NCI-H2196 treated with DMSO at 0.1 percent for 48 hours (cell line): ENCODE data around the gene IKZF1.

Experiments
- DNase-seq: peaks from one replicate; lab custom pipeline; 2025; ENCODE audit not compliant: unreplicated experiment; lab: John Stamatoyannopoulos, UW

IKZF1 gene

DNA sequence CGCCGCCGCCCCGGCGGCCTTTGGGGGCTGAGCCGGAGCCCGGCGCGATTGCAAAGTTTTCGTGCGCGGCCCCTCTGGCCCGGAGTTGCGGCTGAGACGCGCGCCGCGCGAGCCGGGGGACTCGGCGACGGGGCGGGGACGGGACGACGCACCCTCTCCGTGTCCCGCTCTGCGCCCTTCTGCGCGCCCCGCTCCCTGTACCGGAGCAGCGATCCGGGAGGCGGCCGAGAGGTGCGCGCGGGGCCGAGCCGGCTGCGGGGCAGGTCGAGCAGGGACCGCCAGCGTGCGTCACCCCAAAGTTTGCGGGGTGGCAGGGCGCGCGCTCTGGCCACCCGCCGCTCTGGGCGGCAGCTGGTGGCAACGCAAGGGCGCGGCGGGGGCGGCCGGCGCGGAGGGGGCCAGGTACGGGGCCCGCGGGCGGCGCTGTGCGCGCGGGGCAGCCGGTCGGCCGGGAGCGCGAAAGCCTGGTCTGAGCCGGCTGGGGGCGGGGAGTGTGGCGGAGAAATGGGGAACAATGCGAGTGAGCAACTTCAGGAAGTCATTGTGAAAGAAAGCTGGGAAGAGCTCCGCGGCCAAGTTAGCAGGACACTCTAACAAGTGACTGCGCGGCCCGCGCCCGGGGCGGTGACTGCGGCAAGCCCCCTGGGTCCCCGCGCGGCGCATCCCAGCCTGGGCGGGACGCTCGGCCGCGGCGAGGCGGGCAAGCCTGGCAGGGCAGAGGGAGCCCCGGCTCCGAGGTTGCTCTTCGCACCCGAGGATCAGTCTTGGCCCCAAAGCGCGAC, at the start of gene IKZF1:
Gene IKZF1, plus strand, starts transcription at position 588 of the 782 bp plus-strand sequence. CDS start 14,346 bp downstream, outside the sequence.
- no peak for DNase-seq

DNA sequence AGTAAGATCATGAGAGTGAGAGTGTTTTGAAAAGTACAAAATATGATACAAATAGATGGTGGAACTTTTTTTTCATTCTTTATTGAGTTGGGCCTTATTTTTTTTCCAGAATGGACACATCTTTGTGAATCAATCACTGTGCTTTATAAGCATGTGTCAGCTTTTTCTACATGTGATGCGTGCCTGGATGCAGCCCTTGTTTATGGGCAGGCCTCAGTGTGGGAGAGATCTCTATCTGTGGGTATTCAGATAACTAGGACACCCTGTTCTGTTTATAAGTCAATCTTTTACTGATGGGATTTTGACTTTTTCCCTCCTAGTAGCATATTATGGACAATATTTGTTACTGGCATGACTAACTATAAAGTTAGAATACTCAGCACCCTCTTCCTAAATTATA, 42.9 kb upstream of the IKZF1 start:
- no peak for DNase-seq

DNA sequence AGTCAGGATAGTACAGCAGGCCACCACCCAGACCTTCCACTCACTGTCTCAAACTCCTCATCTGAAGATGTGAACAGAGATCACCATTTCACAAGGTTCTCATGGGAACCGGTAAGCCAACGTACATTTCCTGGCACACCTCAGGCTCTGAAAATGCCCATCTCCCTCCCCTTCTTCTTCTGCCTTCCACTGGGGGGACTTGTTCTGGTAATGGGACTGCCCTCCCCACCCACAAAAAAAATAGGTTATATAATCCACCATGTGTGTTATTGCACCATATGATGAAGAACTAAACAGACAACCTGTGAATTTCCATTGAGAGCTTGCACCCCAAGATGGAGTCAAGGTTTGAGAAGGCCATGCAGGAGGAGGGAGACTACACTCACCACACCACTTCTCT, 42.1 kb upstream of the IKZF1 start:
- no peak for DNase-seq

DNA sequence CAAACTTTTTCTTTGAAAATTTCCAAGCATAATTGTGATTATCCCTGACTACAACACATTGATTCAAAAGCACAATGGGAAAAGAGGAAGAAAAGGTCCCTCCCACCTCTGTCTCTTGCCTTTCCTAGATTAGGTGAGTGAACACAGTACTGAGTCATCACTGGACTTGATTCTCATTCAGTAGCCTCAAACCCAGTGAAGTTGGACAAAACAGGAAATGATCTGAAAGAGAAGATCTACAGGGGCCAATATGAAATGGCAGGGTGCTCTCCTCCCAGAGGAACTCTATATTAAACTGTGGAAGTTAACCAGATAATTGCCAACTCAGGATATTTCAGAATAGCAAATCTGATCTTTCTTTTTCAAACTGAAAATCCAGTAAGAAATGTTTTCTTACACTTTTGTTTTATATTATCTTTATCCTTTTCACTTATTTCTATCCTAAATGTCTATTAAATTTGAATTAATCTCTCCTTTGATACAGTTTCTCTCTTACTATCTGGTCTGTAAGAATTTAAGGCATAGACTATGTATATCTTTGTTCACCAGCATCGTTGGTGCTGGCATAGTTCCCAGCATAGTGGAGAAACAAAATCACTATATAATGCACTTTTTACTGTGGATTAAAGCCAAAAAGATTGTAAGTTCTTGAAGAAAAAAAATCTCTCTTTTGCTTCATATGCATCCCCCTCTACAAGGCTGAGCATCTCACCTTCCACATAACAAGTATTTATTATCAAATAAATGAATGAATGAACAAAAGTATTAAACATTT, 41.4 kb upstream of the IKZF1 start:
- DNase-seq: no peak

DNA sequence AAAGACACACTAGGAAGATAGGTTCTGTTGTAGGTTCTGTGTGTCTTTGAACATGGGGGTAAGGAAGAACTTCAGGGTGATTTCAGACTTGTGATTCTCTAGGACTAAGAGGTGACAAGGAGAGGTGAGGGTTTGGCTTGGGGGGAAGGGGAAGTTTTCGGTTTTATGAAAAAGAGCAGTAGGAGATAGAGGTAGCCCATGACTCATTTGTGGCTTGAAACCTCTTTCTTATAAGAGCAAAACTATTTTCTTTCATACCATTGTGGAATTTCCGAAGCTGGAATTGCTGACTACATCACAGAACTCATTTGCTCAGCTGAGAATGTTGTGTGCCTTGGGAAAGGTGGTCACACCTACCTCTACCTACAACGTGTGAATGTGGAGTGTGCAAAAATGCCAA, 39.6 kb upstream of the IKZF1 start:
- DNase-seq: no peak

DNA sequence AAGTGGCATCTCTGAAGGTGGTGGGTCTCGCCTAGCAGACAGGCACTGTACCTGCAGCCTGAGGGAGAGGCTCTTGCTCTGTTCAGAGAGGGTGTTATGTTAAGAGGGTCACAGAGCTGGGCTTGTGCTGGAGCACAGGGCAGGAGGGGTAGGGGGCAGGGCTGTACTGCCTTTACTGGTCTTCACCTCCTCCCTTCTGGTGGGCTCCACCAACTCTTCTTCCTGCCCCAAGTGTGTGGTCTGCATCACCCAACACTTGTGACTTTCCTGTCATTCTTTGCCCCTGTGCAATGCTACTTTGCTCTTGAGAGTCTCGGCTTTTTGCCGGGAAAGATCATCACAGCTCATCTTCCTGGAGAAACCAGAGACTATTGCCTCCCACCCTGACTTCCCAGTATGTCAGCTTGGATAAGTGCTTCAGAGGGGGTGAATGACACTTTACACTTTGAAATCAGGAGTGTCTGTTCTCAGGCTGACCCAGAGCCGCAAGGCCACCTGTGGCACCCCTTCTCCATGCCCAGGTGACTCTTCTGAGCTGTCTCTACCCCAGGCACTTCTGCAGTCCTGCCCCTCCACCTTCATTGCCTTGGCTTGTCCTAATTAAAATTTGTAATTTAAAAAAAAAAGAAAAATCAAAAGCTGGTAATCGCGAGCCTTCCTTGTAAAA, 38.4 kb upstream of the IKZF1 start:
- no peak for DNase-seq

DNA sequence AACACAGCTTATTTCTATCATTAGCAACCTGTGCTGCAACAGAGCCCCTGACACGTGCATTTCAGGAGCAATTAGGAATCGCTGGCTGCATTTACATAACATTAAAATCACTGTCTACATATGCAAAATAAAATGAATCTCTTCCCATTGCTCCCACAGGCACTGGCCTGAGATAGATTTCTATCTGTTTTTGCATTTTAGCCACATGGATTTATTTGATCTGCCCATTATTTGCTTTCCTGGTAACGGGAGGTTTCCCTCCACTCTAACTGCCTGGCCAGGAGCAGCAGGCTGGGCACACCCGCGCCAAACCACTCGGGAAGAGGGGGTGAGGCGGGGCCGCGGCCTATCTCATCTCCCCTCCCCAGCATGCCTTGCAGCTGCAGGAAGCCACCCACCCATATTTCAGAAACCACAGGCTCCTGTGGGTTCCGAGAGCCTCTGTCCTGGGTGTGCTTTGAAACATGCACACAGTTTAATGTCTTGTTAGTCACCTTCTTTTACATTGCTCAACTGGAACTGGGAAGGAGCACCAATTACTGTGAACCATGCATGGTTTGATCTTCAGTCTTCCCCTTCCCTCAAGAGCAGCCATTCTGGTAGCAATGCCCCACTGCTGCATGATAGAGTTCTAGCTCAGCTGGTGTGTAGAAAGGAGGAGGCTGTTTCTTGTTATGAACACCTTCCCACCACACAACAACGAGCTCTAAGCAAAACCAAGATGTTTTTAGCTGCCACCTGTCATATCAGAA, 37.7 kb upstream of the IKZF1 start:
- no peak for DNase-seq

DNA sequence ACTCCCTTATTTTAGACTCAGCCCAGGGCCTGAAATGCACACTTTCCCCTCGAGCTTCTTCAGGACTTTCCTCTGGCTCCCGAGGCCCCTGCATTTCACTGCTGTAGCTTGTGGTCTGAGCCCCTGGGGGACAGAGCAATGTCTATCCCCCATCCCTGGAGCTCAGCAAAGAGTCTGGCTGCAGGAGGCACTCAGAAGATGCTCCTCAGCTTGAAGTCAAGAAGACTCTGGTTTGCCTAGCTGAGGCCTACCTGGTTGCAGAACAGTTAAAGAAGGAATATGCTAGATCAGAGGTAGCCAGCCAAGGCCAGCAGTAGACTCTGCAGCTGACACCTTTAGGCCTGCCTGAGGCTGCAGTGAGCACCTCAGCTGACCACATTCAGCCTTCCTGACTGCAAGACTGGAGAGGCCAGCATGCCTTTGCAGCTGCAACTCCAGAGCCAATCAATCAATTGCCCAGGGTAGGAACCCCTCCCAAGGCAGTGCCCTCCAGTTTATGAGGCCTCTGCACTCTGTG, 36.9 kb upstream of the IKZF1 start:
- no peak for DNase-seq

DNA sequence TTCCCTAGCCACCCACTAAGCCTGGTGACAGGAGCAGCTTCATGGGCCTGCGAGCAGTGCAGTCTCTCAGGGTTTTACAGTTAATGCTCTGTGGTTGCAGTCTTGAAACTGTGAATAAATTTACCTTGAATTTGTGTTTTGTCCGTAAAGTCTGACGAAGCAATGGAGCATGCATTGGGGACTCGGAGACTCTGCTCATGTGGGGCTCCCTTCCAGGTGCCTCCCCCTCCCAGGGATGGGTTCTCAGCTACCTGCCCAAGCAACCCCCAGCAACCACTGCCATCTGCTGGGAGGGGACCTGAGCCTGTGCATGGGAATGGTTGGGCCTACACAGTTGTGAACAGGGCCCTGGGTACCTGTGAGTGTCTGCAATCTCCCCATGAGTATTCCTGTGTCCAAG, 36.3 kb upstream of the IKZF1 start:
- DNase-seq: no peak

DNA sequence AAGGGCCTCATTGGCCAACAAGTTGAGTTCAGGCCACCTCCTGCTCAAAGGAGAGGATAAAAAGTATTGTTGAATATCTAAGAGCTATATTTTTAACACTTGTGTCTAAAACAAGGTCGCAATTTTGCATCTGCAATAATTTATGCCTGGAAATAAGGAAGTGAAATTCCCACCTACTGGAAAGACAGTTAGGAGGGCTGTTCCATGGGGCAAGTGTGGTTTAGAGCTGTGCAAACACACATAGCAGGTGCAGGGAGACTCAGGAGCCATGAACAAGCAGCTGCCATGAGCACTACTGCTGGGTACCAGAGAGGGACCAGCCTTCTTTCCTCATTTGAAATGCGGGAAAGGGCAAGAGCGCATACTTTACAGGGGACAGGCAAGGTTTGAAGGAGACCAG, 35.5 kb upstream of the IKZF1 start:
- DNase-seq: no peak

DNA sequence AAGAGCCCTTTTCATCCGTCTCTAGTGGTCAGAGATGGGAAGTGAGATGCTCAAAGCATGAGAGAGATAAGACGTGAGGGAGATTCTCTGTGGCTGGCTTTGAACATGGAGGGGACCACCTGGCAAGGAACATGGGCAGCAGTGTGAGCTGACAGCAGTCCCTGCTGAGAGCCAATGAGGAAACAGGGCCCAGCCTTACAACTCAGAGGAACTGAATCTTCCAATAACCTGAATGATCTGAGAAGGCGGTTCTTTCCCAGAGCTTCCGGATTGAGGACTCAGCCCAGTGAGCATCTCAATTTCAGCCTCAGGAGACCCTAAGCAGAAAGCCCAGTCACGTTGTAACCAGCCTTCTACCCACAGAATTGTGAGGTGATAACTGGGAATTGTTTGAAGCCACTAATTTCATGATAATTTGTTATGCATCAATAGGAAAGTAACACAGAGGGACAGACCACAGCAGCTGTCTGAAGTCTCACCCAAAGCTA, 33.9 kb upstream of the IKZF1 start:
- DNase-seq: no peak

DNA sequence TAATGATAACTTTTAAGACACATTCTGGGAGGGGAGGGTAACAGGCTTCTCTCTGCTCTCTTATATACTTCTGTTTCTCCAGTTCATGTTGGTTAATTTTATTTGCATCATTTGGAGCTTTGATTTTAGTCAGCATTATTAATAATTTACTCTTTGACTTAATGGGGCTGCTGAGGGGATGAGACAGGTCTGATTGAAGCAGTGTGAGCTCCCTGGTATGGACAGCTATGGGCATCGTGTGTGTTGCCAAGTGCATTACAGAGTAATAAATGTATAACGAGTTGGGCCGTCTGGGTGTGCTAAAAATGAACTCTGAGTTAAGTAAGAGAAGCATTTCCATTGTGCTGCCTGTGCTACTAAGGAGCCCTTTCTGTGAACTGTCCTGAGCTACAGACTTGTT, 31.7 kb upstream of the IKZF1 start:
- DNase-seq: no peak

DNA sequence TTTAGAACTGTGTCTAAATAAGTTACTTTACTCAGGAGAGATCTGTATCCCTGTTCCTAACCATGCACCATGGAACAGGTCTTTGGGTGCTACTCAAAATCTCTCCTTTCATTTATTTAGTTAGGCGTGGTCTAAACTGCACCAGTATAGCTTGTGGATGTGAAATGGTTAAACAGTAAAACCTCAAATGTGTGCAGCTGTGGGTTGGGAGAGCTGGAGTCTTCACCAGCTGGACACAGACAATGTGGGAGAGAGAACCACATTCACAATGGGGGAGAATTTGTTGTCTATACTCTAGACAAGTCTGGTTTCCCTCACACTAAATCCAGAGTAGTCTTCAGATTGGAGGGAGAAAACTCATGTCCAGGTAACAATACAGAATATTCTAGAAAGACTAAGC, 31.2 kb upstream of the IKZF1 start:
- DNase-seq: no peak

DNA sequence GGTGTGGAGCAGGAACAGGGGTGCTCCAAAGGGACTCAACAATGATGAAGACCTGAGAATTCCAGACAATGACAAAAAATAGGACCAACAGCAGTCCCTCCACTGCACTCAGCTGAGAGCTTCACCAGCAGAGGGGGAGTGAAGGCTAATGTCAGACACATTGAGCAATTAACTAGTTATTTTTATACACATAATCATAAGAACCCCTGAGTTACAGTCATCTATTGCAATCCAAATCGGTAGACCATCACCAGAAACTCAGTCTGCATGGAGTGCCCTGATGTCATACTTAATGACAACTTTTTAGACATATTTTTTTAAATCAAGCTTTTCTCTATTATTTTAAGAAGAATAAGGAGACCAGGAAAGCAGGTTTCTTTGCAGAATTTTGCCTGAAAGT, 30.6 kb upstream of the IKZF1 start:
- no peak for DNase-seq

DNA sequence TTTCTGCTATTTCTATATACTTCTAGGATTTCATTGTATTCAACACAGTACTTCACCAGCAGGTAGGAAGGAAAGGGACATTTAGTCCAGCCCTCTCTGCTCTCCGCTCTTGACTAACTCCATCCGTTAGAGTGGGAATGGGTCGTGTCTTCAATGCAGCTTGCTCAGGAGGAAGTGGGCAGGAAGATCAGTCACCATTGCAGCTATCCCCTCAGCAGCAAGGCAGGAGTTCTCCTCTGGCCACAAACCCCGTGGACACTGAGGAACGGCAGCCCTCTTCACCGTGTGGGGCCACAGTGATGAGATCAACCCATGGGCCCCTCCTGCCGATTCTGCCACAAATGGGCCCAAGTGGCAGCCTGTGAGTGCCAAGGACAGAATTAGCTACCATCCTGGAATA, 30.2 kb upstream of the IKZF1 start:
- DNase-seq: no peak

DNA sequence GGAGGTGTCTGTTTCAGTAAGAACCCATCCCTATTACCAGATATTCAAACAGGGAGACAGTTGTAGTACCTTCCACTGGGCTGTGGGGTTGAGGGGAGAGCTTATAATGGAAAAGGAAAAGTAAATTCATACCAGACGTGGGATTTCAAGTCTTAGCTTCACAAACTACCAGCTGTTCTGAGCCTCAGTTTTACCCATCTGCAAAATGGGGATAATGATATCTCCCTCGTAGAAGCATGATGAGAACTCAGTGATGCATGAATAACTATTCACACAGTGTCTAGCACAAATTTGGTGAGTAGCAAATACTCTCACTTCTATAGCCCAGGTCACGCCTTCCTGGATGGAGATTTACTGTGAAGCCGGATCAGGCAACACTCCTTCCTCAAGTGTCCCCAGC, 29.1 kb upstream of the IKZF1 start:
- DNase-seq: no peak

DNA sequence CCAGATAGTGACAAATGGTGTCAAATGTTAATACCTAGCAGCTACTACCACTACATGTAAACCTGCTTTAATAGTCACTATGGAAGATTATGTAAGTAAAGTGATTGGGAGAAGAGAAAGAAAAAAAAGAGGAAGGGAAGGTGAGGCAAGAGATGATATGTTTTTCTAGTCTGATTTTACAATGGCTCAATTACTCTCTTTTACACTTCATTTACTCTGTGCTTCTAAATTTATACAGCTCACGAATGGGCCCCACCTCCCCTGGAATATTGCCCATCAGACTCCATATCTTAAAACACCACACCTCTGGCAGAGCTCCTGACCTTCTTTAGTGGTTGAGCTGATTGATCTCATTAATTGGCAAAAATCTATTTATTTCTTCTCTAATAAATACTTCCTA, 28.0 kb upstream of the IKZF1 start:
- no peak for DNase-seq

DNA sequence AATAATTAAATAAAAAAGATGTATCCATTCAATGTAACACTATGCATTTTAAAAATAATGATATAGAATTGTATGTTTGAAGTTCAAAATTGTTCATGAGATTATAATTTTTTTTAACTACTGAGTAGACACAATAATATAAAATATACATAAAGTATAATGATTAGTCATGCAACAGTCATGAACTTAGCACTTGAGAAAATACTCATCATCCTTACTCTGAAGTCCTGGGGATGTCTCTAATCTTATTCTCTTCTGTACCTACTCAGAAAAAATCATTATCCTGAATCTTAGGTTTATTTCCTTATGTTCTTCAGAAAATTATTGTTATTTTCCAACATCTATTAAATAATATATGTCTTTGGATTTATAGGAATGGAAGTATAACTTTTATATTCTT, 26.4 kb upstream of the IKZF1 start:
- DNase-seq: no peak

DNA sequence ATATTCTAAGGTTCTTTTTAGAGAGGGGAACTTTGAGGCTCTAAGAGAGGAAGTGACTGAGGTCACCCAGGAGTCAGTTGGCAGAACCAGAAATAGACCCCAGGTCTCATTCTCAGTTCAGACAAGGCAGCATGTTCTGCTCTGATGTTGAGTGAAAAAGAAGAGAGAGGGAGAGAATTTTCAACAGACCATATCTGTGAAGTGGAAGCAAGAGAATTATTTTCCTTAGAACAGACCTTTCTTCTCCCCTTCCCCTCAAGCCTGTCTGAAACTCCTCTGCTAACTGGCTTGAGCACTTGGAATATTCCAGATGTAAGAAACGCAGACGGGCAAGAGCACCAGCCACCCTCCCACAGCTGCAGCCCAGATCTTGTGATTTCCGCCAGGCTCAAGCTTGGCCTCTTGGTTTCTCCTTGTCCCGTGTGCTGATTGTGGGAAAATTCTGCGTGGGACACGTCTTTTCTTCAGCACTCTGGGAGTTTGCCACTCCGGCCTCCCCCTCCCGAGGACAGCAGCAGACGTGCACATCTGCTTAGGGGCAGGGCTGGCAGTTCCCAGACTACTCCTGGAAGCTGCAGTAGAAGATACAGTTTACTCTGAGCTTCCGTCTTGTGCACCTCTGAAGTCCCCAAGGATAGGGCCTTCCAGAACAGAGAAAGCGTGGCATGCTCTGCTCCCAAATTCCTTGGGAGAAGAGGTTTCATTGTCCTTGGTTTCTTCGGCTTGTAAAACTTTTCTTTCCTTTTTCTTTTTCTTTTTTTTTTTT, 22.7 kb upstream of the IKZF1 start:
- no peak for DNase-seq
